Pons (tissue), 1 donor: Measurements from ENCODE around the gene AIFM3.
"Not testable (repeated sequence)": the region's sequence is repeated elsewhere in the genome, so short reads cannot be mapped to it uniquely, and the experiment has no call there.

Source experiments
- DNase-seq: peaks from one replicate; pipeline ENCODE4 v3.0.0-alpha.2; 2016; ENCODE audit warnings: low spot score

Gene AIFM3, protein sequence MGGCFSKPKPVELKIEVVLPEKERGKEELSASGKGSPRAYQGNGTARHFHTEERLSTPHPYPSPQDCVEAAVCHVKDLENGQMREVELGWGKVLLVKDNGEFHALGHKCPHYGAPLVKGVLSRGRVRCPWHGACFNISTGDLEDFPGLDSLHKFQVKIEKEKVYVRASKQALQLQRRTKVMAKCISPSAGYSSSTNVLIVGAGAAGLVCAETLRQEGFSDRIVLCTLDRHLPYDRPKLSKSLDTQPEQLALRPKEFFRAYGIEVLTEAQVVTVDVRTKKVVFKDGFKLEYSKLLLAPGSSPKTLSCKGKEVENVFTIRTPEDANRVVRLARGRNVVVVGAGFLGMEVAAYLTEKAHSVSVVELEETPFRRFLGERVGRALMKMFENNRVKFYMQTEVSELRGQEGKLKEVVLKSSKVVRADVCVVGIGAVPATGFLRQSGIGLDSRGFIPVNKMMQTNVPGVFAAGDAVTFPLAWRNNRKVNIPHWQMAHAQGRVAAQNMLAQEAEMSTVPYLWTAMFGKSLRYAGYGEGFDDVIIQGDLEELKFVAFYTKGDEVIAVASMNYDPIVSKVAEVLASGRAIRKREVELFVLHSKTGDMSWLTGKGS

DNA sequence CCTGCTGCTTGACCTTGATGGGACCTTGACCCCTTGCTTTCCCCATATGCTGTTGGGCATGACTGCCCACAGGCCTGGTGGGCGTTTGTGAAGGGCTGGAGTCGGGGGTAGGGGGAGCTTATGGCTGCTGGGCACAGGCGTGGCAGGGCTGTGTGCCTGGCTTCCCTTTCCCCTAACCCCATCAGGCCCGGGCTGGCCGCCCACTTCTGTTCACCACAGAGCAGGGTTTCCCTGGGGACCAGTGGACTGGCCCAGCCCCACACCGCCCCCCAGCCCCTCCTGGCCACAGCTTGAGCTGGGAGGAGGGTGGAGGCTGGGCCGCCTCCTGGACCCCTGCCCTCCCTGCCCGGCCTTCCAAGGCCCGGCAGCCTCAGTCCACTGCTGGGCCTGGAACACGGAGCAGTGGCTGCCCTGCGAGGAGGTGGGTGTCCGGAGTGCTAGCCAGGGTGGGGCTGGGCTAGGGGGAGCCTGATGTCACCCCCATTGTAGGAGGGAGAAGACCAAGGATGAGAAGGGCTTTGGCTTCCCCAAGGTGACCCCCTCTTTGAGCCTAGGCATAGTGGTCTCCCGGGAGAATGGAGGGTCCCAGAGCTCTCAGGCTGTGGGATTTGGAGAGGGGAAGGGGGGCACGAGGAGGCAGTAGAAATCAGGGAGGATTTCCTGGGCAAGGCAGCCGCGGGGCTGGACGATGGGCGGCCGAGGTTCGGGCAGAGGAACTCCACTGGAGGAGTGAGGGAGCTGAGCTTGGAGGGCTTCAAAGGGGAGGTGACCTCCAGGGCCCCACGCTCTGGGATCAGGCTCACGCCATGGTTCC, at the start of gene AIFM3:
Gene AIFM3, plus strand, starts transcription at position 373 of the 814 bp plus-strand sequence. CDS start 690 bp downstream, outside the sequence.
- DNase-seq, result no peak

- DNase-seq, result no peak
These were observed 48.3 kb upstream of the AIFM3 start for GRCh38 chr22:20918663-20919218.

- DNase-seq, result no peak
These were observed 47.3 kb upstream of the AIFM3 start for GRCh38 chr22:20919718-20920117.

DNA sequence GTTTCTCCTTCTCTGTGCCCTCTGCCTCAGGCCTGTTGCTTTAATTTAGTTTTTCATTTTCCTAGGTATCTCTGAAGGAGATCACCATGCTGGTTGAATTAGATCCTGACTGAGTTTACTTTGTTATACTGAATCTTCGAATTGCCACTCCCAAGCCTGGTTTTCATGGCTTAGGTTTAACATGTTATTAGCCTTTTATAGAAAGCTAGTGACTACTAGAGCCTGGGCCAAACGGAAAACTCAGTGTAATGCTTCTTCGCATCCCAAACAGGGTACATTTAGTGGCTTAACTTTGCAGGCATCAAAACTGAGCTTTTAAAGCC, 46.2 kb upstream of the AIFM3 start:
- DNase-seq, result no peak

DNA sequence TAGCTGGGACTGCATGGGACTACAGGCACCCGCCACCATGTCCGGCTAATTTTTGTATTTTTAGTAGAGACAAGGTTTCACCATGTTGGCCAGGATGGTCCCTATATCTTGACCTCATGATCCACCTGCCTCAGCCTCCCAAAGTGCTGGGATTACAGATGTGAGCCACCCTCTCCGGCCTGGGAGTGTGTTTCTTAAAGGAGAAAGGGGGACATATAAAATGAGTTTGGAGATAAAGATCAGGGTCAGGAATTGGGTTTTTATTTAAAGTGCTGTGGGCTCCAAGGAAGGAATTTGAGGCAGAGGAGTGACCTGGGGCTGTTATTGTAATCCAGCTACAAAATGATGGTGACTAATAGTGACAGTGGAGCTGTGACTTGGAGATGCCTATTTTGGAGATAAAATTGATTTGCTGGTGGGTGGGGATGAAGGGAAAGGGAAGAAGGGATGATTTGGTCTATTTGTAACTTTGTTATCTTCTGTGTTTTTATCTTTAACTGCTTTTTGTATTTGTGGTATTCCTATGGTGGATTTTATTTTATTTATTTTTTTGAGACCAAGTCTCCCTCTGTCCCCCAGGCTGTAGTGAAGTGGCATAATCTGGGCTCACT, 44.8 kb upstream of the AIFM3 start:
- no peak for DNase-seq

DNA sequence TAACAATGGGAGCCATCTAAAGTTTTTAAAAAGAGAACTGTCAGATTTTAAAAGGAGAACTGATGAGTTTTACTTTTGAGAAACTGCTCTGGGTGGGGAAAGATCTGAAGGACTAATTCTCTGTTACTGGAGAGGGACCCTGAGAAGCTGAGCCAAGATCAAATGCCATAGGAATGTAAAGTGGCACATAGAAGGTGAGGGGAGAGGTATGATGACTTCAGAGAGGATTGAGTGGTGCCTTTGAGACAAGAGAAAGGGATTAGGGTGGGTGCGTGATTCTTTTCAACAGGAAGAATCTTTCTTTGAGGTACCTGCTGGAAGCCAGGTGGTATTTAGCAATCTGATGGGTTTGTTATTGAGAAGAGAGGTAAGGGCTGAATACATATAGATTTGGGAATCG, 40.8 kb upstream of the AIFM3 start:
- DNase-seq, result no peak

GRCh38 chr22:20927940-20928572, 39.0 kb upstream of the AIFM3 start:
- no peak for DNase-seq

- DNase-seq, result no peak
These were observed 38.5 kb upstream of the AIFM3 start for GRCh38 chr22:20928573-20928967.

DNA sequence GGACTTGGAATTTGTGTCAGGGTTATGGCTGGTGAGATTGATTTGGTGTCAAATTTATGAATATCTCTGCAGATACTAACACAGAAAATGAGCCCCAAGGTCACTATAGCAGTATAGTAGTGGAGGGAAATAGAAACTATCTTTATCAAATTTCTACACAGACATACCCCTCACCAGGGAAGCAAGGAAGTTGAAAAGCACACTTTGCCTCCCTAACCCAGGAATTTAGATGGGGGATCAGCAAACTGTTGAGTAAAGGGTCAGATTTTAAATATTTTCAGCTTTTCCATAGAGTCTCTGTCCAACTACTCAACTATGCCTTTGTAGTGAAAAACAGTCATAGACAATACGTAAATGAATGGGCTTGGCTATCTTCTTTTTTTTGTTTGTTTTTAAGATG, 37.1 kb upstream of the AIFM3 start:
- DNase-seq, result no peak

GRCh38 chr22:20930435-20930834, 36.6 kb upstream of the AIFM3 start:
- DNase-seq, result not testable (repeated sequence)

DNA sequence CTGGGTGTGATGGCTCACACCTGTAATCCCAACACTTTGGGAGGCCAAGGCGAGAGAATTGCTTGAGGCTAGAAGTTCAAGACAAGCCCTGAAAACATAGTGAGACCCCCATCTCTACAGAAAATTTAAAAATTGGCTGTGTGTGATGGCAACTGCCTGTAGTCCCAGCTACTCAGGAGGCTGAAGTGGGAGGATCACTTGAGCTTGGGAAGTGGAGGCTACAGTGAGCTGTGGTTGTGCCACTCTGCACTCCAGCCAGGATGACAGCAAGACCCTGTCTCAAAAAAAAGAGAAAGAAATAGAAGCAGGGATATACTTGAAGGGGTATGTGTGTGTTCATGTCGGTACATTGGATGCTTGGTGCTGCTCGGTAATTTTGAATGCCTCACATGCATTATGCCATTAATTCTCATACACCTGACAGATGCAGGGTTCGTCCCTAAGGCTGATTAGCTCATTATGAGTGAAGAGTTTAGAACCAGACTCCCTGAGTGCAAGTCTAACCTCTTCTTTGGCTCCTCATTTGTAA, 35.9 kb upstream of the AIFM3 start:
- no peak for DNase-seq

DNA sequence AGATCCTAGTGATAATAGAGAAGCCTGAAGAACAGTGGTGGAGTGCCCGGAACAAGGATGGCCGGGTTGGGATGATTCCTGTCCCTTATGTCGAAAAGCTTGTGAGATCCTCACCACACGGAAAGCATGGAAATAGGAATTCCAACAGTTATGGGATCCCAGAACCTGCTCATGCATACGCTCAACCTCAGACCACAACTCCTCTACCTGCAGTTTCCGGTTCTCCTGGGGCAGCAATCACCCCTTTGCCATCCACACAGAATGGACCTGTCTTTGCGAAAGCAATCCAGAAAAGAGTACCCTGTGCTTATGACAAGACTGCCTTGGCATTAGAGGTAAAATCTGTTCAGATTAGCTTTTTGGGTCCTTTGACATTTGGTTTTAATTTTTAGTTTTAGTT, 33.1 kb upstream of the AIFM3 start:
- no peak for DNase-seq

DNA sequence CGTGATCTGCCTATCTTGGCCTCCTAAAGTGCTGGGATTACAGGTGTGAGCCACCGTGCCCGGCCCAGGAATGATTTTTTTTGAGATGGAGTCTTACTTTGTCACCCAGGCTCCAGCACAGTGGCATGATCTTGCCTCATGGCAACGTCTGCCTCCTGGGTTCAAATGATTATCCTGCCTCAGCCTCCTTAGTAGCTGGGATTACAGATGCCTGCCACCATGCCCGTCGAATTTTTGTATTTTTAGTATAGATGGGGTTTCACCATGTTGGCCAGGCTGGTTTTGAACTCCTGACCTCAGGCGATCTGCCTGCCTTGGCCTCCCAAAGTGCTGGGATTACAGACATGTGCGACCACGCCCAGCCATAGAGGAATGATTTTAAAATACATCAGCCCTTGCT, 32.0 kb upstream of the AIFM3 start:
- DNase-seq, result not testable (repeated sequence)

GRCh38 chr22:20935780-20936539, 31.1 kb upstream of the AIFM3 start:
- not testable (repeated sequence) for DNase-seq

DNA sequence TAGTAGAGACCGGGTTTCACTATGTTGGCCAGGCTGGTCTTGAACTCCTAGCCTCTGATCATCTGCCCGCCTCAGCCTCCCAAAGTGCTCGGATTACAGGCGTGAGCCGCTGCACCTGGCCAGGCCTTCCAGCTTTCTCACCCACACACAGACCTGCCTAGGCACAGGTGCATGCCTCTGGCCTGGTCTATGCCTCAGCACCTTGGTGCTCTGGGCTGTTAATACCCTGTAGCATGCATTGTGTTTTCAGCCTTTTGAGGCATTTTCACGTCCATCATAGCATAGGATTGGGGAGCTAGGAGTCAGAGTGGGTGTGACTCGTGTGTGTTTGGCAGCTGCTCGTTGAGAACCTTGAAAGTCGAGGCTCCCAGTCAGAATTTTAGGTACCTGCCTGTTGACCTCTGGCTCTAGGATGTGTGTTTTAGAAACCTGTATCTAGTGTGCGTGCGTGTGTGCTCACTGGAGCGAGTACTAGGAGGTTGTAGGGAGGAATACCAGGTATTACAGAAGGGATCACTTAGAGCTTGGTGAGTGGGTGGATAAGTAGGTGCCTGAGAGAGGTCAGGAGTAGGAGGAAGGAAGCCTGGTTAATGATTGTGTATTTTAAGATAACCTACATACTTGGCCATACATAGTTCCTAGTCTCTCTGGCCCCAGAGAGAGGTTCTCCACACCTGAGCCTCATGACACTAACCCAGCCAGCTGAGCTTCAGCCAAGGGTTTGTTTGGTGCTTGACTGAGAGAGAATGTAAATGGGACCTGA, 29.8 kb upstream of the AIFM3 start:
- no peak for DNase-seq

DNA sequence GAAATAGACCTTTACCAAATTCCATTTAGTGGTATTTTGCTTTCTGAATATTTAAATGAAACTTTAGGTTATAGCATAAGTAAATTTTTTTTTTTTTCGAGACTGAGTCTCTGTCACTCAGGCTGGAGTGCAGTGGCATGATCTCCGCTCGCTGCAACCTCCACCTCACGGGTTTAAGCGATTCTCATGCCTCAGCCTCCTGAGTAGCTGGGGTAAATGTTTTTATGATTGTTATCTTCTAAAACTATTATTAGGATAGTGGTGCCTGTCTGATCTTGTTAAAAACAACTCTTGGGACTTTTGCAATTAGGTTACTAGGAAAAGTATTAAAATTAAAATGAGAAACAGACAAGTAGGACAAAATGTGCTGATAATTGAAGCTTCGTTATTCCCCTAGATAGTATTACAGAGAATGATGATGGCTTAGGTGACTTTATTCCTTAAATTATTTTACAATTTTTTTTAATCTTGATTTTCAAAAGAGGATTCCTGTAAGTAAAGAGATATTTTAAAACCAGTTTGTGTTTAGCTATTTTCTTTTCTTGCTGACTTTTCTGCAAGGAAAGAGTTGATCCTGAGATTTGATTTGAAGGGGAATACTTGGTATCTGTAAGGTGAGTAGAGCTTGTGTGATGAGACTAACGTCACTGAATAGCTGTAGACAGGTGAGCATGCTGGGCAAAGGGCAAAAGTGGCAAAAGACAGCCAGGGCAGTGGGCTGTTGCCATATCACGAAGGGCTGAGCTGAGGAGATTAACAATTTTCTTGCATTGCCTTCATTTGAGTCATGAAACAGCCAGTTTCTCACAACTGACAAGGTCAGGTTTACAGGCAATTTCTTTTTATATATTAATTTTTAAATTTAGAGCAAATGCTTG, 29.0 kb upstream of the AIFM3 start:
- no peak for DNase-seq

DNA sequence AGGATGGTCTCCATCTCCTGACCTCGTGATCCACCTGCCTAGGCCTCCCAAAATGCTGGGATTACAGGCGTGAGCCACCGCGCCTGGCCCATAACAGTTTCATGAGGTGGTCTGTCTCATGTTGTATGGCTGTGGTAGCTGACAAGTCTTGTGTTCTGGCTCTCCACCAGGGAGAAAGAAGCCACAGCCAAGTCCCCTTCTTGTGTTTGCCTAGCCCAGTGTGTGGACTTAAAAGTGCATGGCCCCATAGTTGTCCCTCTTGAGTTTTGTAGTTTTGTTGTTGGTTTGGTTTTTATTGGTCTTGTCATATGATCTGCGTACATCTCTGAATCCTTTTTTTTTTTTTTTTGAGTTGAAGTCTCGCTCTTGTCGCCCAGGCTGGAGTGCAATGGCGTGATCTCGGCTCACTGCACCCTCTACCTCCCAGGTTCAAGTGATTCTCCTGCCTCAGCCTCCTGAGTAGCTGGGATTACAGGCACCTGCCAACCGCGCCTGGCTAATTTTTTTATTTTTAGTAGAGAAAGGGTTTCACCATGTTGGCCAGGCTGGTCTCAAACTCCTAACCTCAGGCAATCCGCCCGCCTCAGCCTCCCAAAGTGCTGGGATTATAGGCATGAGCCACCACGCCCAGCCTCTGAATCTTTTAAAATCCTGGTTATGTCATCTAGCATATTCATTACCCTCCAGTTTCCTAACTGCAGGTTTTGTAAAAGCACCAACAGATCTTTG, 27.4 kb upstream of the AIFM3 start:
- DNase-seq, result not testable (repeated sequence)

DNA sequence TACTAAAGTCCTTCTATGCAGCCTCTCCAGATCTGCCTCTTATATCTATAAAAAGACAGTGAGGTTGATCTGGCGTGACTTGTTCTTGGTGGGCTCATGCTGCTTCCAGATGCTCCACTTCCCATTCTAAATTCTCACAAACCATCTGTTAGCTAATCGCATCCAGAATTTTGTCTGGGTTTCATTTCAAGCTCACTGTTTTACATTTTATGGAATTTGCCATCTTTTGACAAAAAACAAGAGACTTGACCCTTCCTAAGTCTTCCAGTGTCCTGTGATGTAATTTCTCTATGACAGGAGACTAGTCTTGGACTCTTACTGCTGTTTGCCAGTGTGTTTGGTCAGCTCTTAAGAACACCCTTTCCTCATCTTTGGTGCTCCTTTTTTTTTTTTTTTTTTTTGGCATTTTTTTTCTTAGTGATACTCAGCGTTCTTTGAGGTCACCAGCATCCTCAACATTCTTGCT, 26.8 kb upstream of the AIFM3 start:
- DNase-seq, result no peak
